Measurements from ENCODE around the gene ATRX.

The ATRX gene

GRCh38 chrX:77675986-77676385 is 110.0 kb downstream of the ATRX start:
- Histone ChIP-seq H3K9me3 (ENCODE audit: insufficient read depth, low read depth, low read length) (no peaks in the 10 kb centered on the region), H3K27me3 (ENCODE audit: insufficient read depth, low read length) (no peaks in the 10 kb centered on the region), H3K4me3 (ENCODE audit: low read length) (no peak overlapping the region), H3K4me1 (ENCODE audit: insufficient read depth, low read length) (no peaks in the 10 kb centered on the region), H3K27ac (ENCODE audit: low read depth, low read length) (no peak overlapping the region), H3K36me3 (ENCODE audit: insufficient read depth, low read length) (peaks cover 20% of the 10 kb centered on the region), H3K9ac (ENCODE audit: low read depth, low read length) (no peak overlapping the region)
- WGBS = 96% methylated on average over 2 of the region's 3 CpGs

DNA sequence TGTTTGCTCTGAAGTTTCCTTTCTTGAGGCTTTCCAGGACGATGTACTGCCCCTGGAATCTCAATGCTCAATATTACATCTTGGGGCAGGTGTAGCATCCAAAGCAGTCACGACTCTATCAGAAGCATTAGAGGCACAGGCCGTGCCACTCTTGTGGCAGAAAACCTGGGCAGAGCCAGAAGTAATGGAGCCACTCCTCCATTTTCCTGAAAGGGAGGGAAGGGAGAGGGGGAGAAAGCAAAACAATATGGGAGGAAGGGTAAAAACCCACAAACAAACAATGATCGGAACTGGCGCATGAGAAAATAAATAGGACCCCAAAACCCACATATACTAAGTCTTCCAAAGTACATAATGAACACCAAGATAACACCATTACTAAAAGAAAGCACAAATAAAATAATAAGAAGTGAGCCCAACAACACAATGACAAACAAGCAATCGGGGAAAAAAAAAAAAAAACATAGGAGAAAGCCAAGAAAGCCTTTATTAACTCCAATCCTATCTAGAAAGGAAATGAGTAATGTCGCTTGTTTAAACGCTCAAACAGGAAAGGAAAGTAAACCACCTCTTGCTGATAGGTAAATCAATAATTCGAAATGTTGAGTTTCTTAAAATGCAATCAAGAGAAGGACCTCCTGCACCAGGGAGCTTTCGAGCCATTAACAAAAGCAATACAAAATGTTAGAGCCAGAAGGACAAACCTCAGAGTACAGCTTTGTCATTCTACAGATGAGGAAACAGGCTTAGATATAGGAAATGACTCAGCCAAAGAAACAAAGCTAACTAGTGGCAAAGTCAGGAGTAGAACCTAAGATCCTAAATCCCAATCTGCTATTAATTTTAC is 117.4 kb downstream of the ATRX start:
- no peaks in the 10 kb centered on the region for H3K27me3 ChIP-seq (ENCODE audit: insufficient read depth, low read length)
- H3K4me1 ChIP-seq (ENCODE audit: insufficient read depth, low read length) = no peaks in the 10 kb centered on the region
- H3K4me3 ChIP-seq (ENCODE audit: low read length) = no peak overlapping the region
- no peak overlapping the region for H3K9ac ChIP-seq (ENCODE audit: low read depth, low read length)
- WGBS = 93% methylated on average over 9 of the region's 10 CpGs
- H3K36me3 ChIP-seq (ENCODE audit: insufficient read depth, low read length) = peaks cover 12% of the 10 kb centered on the region
- no peak overlapping the region for H3K27ac ChIP-seq (ENCODE audit: low read depth, low read length)
- no peaks in the 10 kb centered on the region for H3K9me3 ChIP-seq (ENCODE audit: insufficient read depth, low read depth, low read length)

- Histone ChIP-seq H3K36me3 (ENCODE audit: insufficient read depth, low read length) (peaks cover 60% of the 10 kb centered on the region), H3K27me3 (ENCODE audit: insufficient read depth, low read length) (no peaks in the 10 kb centered on the region), H3K4me1 (ENCODE audit: insufficient read depth, low read length) (no peaks in the 10 kb centered on the region), H3K27ac (ENCODE audit: low read depth, low read length) (no peak overlapping the region), H3K9ac (ENCODE audit: low read depth, low read length) (no peak overlapping the region), H3K4me3 (ENCODE audit: low read length) (no peak overlapping the region), H3K9me3 (ENCODE audit: insufficient read depth, low read depth, low read length) (no peaks in the 10 kb centered on the region)
- 96% methylated on average over 3 of the region's 3 CpGs for WGBS
Observed at GRCh38 chrX:77658886-77659285, 127.1 kb downstream of the ATRX start.

- WGBS = 99% methylated on average over 5 of the region's 5 CpGs
- Histone ChIP-seq H3K4me1 (ENCODE audit: insufficient read depth, low read length) (no peaks in the 10 kb centered on the region), H3K4me3 (ENCODE audit: low read length) (no peak overlapping the region), H3K9me3 (ENCODE audit: insufficient read depth, low read depth, low read length) (no peaks in the 10 kb centered on the region), H3K27ac (ENCODE audit: low read depth, low read length) (no peak overlapping the region), H3K9ac (ENCODE audit: low read depth, low read length) (no peak overlapping the region), H3K36me3 (ENCODE audit: insufficient read depth, low read length) (peaks cover 75% of the 10 kb centered on the region), H3K27me3 (ENCODE audit: insufficient read depth, low read length) (no peaks in the 10 kb centered on the region)
Observed at GRCh38 chrX:77652095-77652494, 133.9 kb downstream of the ATRX start.

DNA sequence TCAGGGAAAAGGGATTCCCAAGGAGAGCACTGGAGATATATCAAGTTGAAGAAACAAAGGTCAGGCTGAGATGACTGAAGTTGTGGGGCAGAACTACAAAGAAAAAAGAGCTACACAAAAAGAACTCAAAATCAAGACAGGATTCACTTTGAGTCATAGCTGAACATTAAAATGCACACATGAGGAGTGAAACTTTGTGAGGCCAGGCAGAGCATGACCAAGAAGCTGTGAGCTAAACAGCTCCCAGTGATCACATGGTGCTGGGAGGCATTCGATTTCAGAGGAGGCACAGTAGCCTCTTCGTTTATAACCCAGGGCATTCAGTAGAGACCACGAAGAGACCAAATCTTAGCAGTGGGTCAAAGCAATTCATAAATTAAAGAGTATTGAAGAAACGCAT is 145.3 kb downstream of the ATRX start:
- Histone ChIP-seq H3K27ac (ENCODE audit: low read depth, low read length) (no peak overlapping the region), H3K4me1 (ENCODE audit: insufficient read depth, low read length) (no peaks in the 10 kb centered on the region), H3K9ac (ENCODE audit: low read depth, low read length) (no peak overlapping the region), H3K9me3 (ENCODE audit: insufficient read depth, low read depth, low read length) (no peaks in the 10 kb centered on the region), H3K27me3 (ENCODE audit: insufficient read depth, low read length) (no peaks in the 10 kb centered on the region), H3K4me3 (ENCODE audit: low read length) (no peak overlapping the region), H3K36me3 (ENCODE audit: insufficient read depth, low read length) (peaks cover 47% of the 10 kb centered on the region)
- 93% methylated on average over 3 of the region's 4 CpGs for WGBS

- H3K27me3 ChIP-seq (ENCODE audit: insufficient read depth, low read length) = no peaks in the 10 kb centered on the region
- no peak overlapping the region for H3K4me3 ChIP-seq (ENCODE audit: low read length)
- H3K27ac ChIP-seq (ENCODE audit: low read depth, low read length) = no peak overlapping the region
- H3K36me3 ChIP-seq (ENCODE audit: insufficient read depth, low read length) = peaks cover 45% of the 10 kb centered on the region
- H3K9ac ChIP-seq (ENCODE audit: low read depth, low read length) = no peak overlapping the region
- no peaks in the 10 kb centered on the region for H3K9me3 ChIP-seq (ENCODE audit: insufficient read depth, low read depth, low read length)
- WGBS = 86% methylated on average over 1 of the region's 1 CpG
- H3K4me1 ChIP-seq (ENCODE audit: insufficient read depth, low read length) = no peaks in the 10 kb centered on the region
Observed at GRCh38 chrX:77639820-77640219, 146.2 kb downstream of the ATRX start.

GRCh38 chrX:77638397-77638796 is 147.6 kb downstream of the ATRX start:
- no peak overlapping the region for H3K4me3 ChIP-seq (ENCODE audit: low read length)
- 94% methylated on average over 6 of the region's 8 CpGs for WGBS

DNA sequence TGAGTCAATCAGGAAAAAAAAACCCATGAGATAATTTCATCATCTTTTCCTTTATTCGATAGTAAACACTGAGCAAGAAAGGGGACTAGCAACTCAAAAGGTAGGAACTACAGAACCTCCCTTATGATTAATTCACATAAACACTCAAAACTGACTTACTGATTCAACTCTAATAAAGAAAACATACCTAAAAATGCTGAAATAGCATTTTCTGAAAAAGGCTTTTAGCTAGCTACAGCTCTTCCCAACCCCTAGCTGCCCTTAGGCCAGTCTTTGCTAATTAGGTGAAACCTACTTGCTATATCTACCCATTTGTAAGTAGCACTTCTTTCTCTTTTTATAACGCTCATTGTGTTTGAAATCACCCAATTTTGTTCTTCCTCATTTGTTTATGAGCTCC is 150.6 kb downstream of the ATRX start:
- Histone ChIP-seq H3K4me1 (ENCODE audit: insufficient read depth, low read length) (no peaks in the 10 kb centered on the region), H3K9me3 (ENCODE audit: insufficient read depth, low read depth, low read length) (no peaks in the 10 kb centered on the region), H3K27me3 (ENCODE audit: insufficient read depth, low read length) (no peaks in the 10 kb centered on the region), H3K9ac (ENCODE audit: low read depth, low read length) (no peak overlapping the region), H3K4me3 (ENCODE audit: low read length) (no peak overlapping the region), H3K27ac (ENCODE audit: low read depth, low read length) (no peak overlapping the region), H3K36me3 (ENCODE audit: insufficient read depth, low read length) (peaks cover 69% of the 10 kb centered on the region)
- WGBS = 92% methylated on average over 2 of the region's 2 CpGs

More at GRCh38 chrX:77638397-77638796, 147.6 kb downstream of the ATRX start:
- Histone ChIP-seq H3K36me3 (ENCODE audit: insufficient read depth, low read length) (peaks cover 53% of the 10 kb centered on the region), H3K9ac (ENCODE audit: low read depth, low read length) (no peak overlapping the region), H3K27me3 (ENCODE audit: insufficient read depth, low read length) (no peaks in the 10 kb centered on the region), H3K27ac (ENCODE audit: low read depth, low read length) (no peak overlapping the region), H3K9me3 (ENCODE audit: insufficient read depth, low read depth, low read length) (no peaks in the 10 kb centered on the region), H3K4me1 (ENCODE audit: insufficient read depth, low read length) (no peaks in the 10 kb centered on the region)

GRCh38 chrX:77628294-77629025 is 157.6 kb downstream of the ATRX start:
- no peaks in the 10 kb centered on the region for H3K27me3 ChIP-seq (ENCODE audit: insufficient read depth, low read length)
- WGBS = 100% methylated on average over 1 of the region's 1 CpG
- H3K9me3 ChIP-seq (ENCODE audit: insufficient read depth, low read depth, low read length) = no peaks in the 10 kb centered on the region
- H3K9ac ChIP-seq (ENCODE audit: low read depth, low read length) = no peak overlapping the region
- no peak overlapping the region for H3K4me3 ChIP-seq (ENCODE audit: low read length)
- no peaks in the 10 kb centered on the region for H3K4me1 ChIP-seq (ENCODE audit: insufficient read depth, low read length)
- H3K27ac ChIP-seq (ENCODE audit: low read depth, low read length) = no peak overlapping the region
- H3K36me3 ChIP-seq (ENCODE audit: insufficient read depth, low read length) = peaks cover 38% of the 10 kb centered on the region

DNA sequence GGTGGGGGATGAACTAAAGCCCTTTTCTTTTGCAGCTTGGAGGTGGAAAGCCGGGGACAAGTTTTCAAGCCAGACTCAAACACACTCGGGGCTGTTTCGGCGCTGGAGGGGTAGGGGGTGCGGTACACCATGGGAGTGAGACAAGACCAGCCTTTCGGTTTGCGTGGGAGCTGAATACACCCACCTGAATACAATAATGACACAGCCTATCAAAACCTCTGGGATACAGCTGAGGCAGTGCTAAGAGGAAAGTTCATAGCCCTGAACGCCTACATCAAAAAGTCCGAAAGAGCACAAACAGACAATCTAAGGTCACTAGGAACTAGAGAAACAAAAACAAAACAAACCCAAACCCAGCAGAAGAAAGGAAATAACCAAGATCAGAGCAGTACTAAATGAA is 163.3 kb downstream of the ATRX start:
- peaks cover 22% of the 10 kb centered on the region for H3K36me3 ChIP-seq (ENCODE audit: insufficient read depth, low read length)
- H3K27me3 ChIP-seq (ENCODE audit: insufficient read depth, low read length) = no peaks in the 10 kb centered on the region
- no peak overlapping the region for H3K4me3 ChIP-seq (ENCODE audit: low read length)
- 80% methylated on average over 7 of the region's 9 CpGs for WGBS
- no peak overlapping the region for H3K27ac ChIP-seq (ENCODE audit: low read depth, low read length)
- H3K9me3 ChIP-seq (ENCODE audit: insufficient read depth, low read depth, low read length) = no peaks in the 10 kb centered on the region
- no peak overlapping the region for H3K9ac ChIP-seq (ENCODE audit: low read depth, low read length)
- peaks cover 3% of the 10 kb centered on the region; the same call in 1 of the 2 replicates for H3K4me1 ChIP-seq (ENCODE audit: insufficient read depth, low read length)

- H3K36me3 ChIP-seq (ENCODE audit: insufficient read depth, low read length) = peaks cover 22% of the 10 kb centered on the region
- peaks cover 3% of the 10 kb centered on the region; the same call in 1 of the 2 replicates for H3K4me1 ChIP-seq (ENCODE audit: insufficient read depth, low read length)
- H3K27ac ChIP-seq (ENCODE audit: low read depth, low read length) = no peak overlapping the region
- H3K4me3 ChIP-seq (ENCODE audit: low read length) = no peak overlapping the region
- H3K9me3 ChIP-seq (ENCODE audit: insufficient read depth, low read depth, low read length) = no peaks in the 10 kb centered on the region
- no peaks in the 10 kb centered on the region for H3K27me3 ChIP-seq (ENCODE audit: insufficient read depth, low read length)
- WGBS = 82% methylated on average over 3 of the region's 3 CpGs
- no peak overlapping the region for H3K9ac ChIP-seq (ENCODE audit: low read depth, low read length)
Observed at GRCh38 chrX:77622233-77622632, 163.8 kb downstream of the ATRX start.
